Breast epithelium (tissue), 3 donors: ENCODE data around the gene SMARCAL1.

Experiments used
- POLR2A ChIP-seq: fragments of 450-650 bp; IDR thresholded peaks from one replicate; pipeline ENCODE4 v1.6.1; 2016; ENCODE audit warnings: antibody characterized with exemption, mild to moderate bottlenecking, moderate library complexity
- POLR2AphosphoS5 ChIP-seq, 3 donors: sonication (generic); formaldehyde crosslinking; IDR thresholded peaks; one replicate each; pipeline ENCODE4 v1.6.1; 2017; ENCODE audit warnings: antibody characterized with exemption in 3 of 3
- TF ChIP-seq, protein P1 (sequence below), 3 donors: fragments of 450-650 bp; IDR thresholded peaks; one replicate each; pipeline ENCODE4 v1.5.1; 2016 to 2017; ENCODE audit warnings: antibody characterized with exemption in 3 of 3, mild to moderate bottlenecking in 3 of 3, moderate library complexity in 3 of 3

DNA sequence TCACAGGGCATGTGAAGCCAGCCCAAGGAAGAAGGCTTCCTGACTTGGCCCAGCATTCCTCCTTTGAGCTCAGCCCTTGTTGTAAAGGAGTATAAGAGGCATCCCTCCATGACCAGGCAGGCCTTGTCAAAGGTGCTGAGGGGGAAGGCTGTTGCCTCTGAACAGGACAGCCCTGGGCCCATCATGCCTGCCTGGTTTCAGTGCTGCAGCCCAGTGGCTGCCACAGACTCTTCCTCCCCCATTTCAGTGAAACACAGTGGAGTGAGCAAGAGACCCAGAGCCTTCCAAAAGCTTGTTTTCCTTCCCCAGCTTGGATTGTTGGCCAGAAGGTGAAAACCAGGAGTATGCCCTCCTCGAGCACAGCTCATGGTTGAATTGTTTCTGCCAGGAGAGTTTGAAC, 66.5 kb downstream of the SMARCAL1 start:
- TF ChIP-seq, protein P1, sequence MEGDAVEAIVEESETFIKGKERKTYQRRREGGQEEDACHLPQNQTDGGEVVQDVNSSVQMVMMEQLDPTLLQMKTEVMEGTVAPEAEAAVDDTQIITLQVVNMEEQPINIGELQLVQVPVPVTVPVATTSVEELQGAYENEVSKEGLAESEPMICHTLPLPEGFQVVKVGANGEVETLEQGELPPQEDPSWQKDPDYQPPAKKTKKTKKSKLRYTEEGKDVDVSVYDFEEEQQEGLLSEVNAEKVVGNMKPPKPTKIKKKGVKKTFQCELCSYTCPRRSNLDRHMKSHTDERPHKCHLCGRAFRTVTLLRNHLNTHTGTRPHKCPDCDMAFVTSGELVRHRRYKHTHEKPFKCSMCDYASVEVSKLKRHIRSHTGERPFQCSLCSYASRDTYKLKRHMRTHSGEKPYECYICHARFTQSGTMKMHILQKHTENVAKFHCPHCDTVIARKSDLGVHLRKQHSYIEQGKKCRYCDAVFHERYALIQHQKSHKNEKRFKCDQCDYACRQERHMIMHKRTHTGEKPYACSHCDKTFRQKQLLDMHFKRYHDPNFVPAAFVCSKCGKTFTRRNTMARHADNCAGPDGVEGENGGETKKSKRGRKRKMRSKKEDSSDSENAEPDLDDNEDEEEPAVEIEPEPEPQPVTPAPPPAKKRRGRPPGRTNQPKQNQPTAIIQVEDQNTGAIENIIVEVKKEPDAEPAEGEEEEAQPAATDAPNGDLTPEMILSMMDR (IDR thresholded peaks at IDR 0.05): no peak
- TF ChIP-seq POLR2A: no peak
- TF ChIP-seq POLR2AphosphoS5 (IDR thresholded peaks at IDR 0.05): no peak
